RPMI8226 (cell line): ENCODE results near the gene TBL1X.

Experiments
- DNase-seq: peaks from one replicate; pipeline ENCODE4 v3.0.0-alpha.2; 2015

Gene TBL1X

DNA sequence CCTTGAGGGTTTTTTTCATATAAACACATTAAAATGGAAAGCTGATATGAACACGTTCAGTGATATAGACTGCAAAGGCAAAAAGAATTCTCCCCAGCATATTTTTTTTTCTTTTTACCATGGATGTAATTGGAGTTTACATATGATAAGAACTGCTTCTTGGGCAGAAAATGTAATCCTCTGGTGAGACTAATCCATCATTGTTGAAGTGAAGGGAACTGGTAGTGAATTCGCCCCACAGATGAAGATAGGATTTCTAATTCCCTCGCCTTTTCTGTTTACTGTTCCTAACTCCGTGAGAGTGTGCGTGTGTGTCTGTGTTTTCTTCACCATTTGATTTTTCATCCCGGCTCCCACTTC is 211.9 kb downstream of the TBL1X start:
- DNase-seq: no peak

DNA sequence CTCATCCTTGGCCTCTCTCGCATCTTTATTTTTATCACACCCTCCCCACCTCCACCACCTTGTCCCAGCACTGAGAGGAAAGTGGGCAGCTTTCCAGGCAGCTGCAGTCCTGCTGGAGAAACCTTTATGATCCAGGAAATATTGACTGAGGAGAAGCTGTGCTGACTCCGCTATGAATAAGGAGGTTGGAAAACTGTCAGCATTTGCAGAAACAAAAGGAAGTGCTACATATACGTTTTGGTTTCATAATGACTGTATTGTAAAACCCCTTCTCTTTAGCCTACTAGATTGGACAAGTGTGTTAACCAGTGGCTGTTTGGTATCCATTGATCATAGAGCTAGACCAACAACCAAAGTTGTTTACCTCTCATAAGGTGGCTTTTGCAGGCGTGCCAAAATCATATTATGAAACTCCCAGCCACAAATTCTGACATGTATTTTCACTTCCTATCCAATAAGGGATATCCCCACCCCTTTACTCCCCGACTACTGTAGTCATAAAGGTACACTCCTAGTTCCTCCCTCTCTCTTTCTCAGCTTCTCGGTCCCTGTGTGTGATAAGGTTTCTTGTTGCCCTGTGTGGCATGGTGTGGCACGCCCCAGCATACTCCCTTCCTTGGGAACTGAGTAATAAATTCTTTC is 212.4 kb downstream of the TBL1X start:
- peak; percentile 79 for DNase-seq

DNA sequence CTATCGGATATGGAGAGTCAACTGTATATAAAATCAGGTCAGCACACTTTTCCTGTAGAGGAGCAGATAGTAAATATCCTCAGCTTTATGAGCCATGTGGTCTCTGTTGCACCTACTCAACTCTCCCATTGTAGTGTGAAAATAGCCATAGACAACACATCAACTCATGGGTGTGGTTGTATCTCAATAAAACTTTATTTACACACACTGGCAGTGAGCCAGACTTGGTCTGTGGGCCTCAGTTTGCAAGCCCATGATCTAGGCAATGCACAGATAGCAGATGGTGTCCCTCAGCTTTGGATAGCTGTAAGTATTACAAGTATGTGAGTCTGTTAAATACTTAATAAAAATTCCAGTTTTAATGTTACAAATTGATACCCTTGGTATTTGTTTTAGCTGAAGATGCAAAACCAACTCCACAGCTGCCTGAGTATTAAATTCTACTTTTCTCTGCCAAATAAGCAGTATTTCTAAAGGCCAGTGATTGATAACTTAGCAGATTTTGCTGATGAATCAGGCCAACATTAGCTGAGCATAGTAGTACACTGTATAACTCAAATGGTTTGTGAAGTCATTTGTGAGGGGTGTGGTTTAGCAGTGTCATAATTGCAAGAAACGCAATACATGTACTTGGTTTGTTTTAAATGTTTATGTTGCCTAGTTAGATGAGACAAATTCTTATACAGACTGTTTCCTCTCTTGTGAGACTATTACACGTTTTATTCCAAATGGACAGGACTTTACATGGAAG is 213.5 kb downstream of the TBL1X start:
- no peak for DNase-seq

DNA sequence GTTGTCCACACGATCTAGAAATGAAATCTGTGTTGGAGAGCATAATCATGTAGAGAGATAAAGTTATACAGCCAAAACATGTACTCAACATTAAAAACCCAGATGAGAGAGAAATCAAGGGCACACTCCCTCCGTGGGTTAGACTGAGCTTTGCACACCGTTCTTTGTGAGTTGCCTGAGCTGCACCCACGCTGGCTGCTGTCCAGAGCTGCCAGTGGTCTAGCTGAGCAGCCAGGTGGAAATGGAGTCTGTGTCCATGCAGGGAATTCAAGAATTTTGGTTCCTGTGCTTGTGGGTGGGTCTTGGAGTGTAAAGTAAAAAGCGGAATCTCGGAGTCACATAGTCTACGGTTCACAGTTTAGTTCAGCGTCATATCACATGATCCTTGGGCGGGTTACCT is 216.2 kb downstream of the TBL1X start:
- DNase-seq: no peak

DNA sequence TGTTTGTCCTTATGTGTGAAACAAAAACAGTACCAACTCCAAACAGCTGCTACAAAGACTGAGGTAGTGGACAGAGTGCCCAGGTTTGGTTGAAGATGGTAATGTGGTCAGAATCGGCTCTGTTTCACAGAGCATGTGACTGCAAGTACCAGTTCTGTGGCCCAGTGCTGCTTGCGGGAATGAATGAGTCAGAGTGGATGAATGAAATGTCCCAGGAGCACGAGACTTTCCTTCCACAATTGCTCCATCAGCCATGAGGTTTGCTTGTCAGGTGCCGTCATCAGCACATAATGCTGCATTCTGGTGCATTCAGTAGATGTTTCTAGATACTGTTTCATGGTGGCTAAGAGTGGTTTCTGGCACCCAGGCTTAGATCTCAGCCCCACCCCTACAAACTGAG is 216.6 kb downstream of the TBL1X start:
- DNase-seq: no peak

DNA sequence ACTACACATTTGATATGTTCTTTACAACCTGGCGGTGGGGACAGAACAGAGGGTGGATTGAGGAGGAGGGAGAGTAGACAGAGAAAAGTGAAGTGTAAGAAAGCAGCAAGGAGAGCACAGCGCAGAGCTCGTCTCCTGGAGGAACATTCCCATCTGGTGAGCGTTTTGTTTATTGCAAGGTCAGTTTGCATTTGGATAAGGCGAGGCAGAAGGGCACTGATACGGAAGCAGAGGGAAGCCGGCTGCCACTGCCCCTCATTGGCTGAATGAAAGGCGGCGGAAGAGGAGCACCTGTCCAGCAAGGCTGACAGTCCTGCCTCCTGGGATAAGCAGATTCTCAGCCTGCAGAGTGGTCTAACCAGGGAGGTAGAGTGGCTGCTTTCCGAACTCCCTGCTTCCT is 217.6 kb downstream of the TBL1X start:
- DNase-seq: no peak

DNA sequence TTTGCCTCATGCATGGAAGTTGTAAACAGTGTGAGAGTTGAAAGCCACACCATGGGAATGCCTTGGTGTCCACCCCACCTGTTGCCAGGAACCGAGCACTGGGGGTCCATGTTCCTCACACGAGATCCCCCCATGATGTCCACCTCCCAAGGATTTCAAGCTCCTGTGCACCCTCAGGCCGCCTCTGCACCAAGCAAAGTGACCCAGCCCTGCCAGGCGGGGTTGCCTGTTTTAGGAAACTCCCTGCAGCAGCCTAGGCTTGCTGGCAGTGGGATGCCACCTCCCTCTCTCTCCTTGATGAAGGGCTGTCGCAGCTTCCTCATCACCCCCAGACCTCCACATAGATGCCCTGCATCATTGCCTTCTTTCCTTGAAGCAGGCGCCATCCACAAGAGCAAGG is 218.0 kb downstream of the TBL1X start:
- no peak for DNase-seq

DNA sequence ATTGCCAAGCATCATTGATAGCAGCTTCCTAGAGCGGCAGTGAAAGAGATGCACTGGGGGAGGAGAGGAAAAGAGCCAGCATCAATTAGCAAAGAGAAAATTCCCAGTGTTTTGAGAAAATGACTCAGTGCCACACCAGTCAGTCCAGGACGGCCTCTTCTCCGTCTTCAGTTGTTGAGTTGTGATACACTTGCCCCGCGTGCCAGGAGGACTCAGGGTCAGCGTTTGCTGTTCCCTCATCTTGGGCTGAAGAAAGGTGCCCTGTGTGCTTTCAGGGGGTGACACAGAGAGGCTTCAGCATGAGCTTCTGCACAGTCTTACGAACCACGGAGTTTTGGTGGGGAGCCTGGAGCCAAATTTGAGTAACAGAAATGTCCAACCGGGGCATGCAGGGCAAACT is 218.5 kb downstream of the TBL1X start:
- no peak for DNase-seq

DNA sequence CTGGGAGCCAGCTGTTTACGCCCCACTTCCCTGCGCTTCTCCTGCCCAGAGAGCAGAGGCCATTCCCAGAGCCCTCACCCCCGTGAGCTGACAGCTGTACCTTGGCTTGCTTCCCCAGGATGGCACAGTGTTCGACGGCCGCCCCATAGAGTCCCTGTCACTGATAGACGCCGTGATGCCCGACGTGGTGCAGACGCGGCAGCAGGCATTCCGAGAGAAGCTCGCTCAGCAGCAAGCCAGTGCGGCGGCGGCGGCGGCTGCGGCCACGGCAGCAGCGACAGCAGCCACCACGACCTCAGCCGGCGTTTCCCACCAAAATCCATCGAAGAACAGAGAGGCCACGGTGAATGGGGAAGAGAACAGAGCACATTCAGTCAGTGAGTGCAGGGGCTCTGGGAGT is 223.0 kb downstream of the TBL1X start:
- DNase-seq: no peak

DNA sequence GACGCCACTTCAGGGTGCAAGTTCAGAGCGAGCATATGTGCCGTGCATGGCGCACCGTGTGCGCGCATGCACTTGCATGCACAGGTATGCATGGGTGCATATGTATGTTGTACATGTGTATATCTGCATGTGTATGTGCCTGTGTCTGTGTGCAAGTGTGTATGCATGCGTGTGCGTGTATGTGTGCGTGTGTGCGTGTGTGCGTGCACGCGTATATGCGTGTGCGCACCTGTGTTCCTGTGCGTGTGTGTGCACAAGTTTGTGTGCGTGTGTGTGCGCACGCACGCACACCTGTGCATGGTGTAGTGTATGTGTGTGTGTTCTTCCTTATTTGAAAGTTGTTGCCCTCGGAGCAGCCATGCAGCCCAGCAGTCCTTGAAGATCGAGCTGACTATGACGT is 224.0 kb downstream of the TBL1X start:
- no peak for DNase-seq

DNA sequence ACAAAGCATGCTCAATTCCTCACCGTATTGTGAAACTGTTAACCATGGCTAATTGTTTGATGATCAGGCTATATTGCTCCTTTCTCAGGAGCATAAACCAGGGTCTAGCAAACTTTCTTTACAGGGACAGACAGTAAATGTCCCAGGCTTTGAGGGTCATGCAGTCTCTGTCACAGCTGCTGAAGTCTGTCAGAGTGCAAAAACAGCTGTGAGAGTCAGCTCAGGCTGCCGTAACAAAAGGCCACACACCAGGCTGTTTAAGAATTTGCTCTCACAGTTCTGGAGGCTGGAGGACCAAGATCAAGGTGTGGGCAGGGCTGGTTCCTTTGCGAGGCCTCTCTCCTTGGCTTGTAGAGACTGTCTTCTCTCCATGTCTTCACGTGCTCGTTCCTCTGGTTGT is 225.2 kb downstream of the TBL1X start:
- no peak for DNase-seq

DNA sequence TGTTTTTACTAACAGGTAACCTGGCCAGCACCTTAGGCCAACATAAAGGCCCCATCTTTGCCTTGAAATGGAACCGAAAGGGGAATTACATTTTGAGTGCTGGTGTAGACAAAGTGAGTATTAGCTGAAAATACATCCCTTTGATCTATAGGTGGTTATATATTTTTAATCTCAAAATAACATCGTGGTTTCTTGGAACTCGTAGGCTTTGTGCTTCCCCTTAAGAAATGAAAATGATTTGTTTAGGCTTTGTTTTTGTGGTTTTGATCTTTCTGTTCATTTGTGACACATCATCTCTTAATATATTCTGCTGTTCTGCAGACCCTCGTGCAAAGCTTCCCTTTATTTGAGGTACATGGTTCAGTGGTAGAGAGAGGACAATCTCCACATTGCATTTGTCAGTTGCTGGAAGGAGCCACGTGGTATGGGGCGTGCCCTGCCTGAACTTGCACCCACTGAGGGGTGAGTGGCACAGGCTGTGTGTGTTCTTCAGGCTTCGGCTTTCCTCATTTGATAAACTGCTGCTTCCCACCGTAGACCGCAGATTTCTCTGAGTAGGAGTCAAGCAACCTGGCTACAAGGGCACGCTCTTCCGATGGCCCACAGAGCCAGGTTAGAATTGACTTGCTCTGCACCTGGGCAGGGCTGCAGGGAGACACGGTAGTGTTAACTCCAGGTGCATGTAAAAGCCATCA is 228.6 kb downstream of the TBL1X start:
- DNase-seq: no peak

DNA sequence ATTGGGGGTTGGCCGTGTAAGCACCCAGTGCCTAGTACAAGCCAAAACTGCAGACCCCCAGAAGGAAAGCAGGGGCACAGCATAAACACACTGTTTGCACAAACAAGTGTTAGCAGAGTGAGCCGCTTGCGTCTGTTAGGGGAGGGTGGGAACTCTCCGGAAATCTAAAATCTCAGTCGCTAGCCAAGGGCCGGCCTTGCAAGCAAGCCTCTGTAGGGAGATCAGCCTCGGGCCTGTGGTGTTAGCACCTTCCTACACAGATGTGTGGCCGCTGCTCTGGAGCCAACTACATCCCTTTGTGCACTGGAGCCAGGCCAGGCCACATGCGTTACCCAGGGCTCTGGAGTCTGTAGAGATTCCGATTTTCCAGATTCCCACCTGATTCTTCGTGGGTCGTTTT is 233.7 kb downstream of the TBL1X start:
- no peak for DNase-seq

DNA sequence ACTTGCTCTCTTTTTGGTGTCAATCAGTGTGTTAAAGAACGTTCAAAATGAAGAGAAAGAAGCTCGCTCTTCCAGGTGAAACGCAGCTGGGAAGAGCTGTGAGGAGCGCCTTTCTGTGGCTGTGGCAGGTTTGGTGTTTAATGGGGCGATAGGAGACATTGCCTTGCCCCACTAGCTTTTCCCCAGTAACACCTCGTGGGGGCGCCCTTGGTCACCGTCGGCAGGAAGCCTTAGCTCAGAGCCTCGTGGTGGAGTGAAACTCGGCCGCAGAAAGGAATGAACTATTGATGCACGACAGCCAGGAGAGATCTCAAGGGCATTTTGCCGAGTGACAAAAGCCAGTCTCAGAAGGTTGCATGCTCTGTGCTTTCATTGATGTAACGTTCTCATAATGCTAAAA is 235.7 kb downstream of the TBL1X start:
- no peak for DNase-seq

DNA sequence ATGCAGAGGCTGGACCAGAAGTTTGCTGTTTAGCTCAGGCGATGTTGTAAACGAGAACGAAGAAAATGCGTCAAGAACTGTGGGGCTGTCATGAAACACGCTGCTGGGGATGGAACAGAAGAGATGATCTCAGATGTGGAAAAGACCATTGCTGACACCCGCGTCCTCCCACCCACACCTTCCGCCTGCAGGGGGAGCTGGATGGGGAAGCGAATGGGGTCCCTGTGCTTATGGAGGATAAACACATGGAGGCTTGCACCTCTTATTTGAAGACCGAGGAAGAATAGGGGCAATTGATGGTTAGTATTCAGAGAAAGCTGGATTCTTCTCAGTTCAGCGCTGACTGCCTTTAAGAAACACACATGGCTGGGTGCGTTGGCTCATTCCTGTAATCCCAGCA is 236.9 kb downstream of the TBL1X start:
- DNase-seq: no peak

DNA sequence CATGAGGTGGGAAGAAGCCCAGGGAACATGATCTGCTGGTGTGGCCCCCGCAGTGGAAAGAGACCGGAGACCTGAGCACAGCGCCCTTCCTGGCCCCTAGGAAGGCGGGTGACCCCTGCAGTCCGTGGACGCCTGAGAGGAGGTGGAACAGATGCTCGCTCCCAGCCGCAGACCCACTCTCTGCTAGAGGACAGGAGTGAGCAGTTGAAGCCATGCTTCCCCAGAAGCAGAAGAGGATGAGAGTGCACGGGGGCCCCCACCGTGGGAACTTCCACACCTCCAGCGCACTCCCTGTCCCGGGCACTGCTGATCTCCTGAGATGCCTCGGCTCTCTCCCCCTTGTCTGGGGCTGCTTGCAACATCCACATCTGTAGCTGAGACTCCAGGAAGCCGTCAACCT is 238.5 kb downstream of the TBL1X start:
- no peak for DNase-seq

DNA sequence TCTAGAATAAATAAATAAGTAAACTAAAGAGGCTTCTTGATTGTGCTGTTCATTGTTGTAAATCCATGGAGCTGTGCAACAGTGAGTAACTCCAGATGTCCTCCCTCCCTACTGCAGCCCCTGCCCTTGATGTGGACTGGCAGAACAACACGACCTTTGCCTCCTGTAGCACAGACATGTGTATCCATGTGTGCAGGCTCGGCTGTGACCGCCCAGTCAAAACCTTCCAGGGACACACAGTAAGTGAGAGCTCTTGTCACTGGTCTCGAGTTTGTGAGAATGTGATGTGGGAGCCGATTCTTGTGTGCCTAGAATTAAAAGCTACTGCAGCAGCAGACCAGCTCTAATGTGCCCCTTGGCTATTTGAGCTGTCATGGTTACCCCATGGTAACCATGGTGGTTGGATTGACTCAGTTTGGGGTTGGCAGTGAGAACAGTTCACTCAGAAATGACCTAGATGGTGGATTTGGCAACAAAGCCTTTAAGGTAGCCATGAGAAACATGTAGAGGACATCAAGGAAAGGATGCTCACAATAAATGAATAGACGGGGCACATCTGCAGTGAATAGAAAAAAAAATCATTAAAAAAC is 240.1 kb downstream of the TBL1X start:
- DNase-seq: no peak

DNA sequence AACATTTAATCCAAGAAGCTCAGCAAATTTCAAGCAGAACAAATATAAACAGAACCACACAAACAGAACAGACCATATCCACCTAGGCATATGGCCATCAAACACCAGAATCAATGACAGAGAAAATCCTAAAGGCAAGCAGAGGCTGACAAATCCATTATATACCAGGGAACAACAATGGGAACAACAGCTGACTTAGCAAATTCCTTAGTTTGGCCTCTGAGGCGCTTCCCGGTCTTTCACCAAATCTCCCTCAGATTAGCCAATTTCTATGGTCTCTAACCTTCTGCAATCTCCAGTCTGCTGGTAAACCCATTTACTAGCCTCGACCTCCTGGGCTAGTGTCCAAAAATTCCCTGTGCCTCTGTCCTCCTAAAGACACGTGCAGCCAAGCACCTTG is 241.6 kb downstream of the TBL1X start:
- DNase-seq: no peak

DNA sequence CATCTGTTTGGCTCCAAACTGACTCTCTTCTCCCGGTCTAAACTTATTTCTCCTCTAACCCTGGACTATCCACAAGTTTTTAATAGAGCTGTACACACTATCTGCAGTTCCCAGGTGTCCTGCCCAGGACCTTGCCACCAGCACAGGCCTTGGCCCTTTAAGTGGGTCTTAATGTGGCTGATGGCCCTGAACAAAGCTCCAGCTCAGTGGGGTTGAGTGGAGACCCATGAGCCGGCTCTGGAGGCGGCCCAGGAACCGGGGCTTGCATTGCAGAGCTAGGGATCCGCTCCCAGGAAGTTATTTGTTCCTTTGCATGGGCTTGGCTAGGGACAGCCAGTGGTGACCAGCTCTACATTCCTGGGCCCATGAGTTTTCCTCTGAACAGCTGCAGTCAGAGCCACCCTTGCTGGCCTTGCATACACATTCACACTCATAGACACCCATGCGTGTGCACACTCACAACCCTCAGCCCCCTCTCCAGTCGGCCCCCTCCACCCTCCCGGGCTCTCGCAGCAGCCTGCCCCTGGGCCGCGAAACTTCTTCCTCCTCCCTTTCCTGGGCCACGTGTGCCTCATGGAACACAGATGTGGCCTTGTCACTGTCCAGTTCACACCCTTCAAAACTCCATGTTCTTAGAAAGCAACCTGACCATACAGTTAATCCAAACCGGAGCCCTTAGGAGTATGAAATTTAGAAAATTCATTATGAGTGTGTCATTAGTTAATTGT is 242.6 kb downstream of the TBL1X start:
- no peak for DNase-seq

DNA sequence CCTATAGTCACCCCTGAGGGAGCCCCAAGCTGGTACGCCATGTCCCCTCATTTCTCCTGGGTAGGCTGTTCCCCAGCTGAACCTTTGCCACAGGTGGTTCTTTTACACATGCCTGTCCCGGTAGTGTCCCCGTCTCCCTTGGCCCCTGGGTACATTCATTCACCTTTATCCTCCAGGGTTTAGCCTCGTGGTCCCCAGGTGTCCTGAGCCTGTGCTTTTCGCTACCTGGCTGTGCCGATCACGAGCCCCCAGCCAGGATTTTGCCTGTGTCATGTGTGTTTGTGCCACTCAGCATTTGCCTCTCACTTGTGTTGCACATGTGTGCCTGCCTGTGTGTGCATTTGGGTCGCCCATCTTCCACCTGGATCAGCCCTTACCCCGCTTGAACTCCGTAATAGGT is 243.2 kb downstream of the TBL1X start:
- DNase-seq: no peak

DNA sequence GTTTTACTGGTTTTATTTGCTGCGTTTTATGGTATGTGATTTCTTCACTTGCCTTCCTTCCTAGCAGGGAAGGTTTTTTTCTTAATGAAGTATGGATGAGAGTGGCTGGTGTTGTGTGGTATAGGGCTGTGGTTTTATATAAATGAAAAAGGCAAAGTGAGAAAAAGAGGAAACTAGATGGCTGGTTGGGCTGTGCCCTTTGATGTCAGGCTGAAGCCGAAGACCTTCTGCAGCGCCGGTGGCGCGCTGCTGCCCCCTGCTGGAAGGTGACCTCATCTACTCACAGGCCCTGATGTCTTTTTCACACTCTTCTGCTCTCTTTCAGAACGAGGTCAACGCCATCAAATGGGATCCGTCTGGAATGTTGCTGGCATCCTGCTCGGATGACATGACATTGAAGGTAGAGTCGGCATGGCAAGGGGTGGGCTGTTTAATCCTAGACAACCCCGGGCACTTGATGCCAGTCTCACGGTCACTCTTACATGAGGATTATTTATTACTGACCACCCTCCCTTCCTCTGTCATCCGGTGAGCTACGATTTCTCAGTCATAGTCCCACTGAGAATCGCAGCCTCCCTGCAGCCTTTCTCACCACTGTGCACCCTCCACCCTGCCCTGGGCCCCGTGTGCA is 244.2 kb downstream of the TBL1X start:
- peak; percentile 81 for DNase-seq

DNA sequence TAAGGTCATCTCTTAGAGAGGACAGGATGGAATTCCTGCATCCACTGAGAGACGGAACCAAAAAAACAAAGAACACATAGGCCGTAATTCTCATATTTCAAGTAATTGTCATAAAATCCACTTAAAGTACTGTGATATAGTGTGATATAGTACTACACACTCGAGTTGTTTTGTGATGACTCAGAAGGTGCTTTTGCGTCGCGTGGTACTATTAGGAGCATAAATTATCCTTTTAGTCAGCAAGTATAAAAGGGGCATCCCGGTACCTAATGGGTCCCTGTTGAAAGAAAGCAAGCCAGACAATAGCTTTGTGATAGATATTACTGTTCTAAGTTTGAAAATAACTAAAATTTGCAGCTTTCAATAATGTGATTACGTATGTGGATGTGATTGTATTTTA is 245.5 kb downstream of the TBL1X start:
- DNase-seq: no peak

DNA sequence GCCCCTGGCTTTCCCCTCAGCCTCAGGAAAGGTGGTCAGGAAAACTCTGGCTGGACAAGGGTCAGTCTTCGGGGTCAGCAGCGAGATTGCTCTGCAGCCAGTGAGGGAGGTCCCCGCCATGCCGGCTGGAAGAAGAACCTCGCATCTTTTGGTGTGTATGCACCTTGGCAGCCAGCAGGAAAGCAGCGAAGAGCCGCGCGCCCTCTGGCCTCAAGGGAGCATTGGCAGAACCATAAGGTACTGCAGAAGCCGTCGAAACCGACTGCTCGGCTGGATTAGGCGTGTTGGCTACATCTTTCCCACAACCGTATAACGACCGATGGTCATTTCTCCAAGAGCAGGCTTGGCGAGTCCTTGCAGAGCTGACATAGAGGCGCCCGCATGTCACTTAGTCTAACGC is 252.5 kb downstream of the TBL1X start:
- DNase-seq: no peak
